HepG2 (cell line): ENCODE measurements around the gene CTCF. TPM values are rescaled to one million over a fixed set of nuclear protein-coding genes. Genes with fewer than 3 reads are reported as not detected.

Experiments
- CBX5 ChIP-seq: sonication (generic); formaldehyde crosslinking; IDR thresholded peaks from 2 replicates; pipeline ENCODE4 v1.4.0; 2020; ENCODE audit warnings: missing genetic modification reagents, borderline replicate concordance
- CREB1 ChIP-seq, 2 experiments: fragments of 450-650 bp in 1 of 2; IDR thresholded peaks; 2 replicates each; pipeline ENCODE4 v1.6.1; 2016 to 2017; ENCODE audit warnings: control low read depth in 1 of 2, mild to moderate bottlenecking in 1 of 2, missing compliant biosample characterization in 1 of 2, missing genetic modification characterization in 1 of 2
- DNMT1 ChIP-seq: sonication (generic); formaldehyde crosslinking; IDR thresholded peaks from 2 replicates; pipeline ENCODE4 v1.5.1; 2020; ENCODE audit warnings: mild to moderate bottlenecking, missing genetic modification reagents
- FOXA1 ChIP-seq, 2 experiments: fragments of 450-650 bp in 1 of 2; sonication (generic) in 1 of 2; formaldehyde crosslinking in 1 of 2; IDR thresholded peaks; 2 replicates each; pipeline versions ENCODE4 v1.4.0 to v1.6.1; 2016 to 2020; ENCODE audit warnings: missing genetic modification reagents in 1 of 2
- FOXK2 ChIP-seq: fragments of 450-650 bp; IDR thresholded peaks from 2 replicates; pipeline ENCODE4 v1.6.1; 2016
- GATAD1 ChIP-seq: IDR thresholded peaks from 2 replicates; pipeline ENCODE4 v1.6.1; 2016; ENCODE audit warnings: missing genetic modification reagents, missing compliant biosample characterization
- MAF1 ChIP-seq: sonication (generic); formaldehyde crosslinking; IDR thresholded peaks from 2 replicates; pipeline ENCODE4 v1.5.0; 2020; ENCODE audit warnings: missing genetic modification reagents, borderline replicate concordance
- NBN ChIP-seq: fragments of 450-650 bp; conservative IDR thresholded peaks from 2 replicates; pipeline ENCODE4 v1.6.1; 2017
- NFKB2 ChIP-seq: sonication (generic); formaldehyde crosslinking; IDR thresholded peaks from 2 replicates; pipeline ENCODE4 v1.4.0; 2020; ENCODE audit warnings: missing genetic modification reagents, borderline replicate concordance
- ONECUT2 ChIP-seq: sonication (generic); formaldehyde crosslinking; IDR thresholded peaks from 2 replicates; pipeline ENCODE4 v1.4.0; 2020; ENCODE audit warnings: missing genetic modification reagents
- PATZ1 ChIP-seq: sonication (generic); formaldehyde crosslinking; IDR thresholded peaks from 2 replicates; pipeline ENCODE4 v1.4.0; 2020; ENCODE audit warnings: missing genetic modification reagents
- RBAK ChIP-seq: sonication (generic); formaldehyde crosslinking; IDR thresholded peaks from 2 replicates; pipeline ENCODE4 v1.5.1; 2020; ENCODE audit warnings: mild to moderate bottlenecking, missing genetic modification reagents
- SNAI1 ChIP-seq: sonication (generic); formaldehyde crosslinking; IDR thresholded peaks from 2 replicates; pipeline ENCODE4 v1.5.0; 2020; ENCODE audit warnings: mild to moderate bottlenecking, missing genetic modification reagents, borderline replicate concordance
- SP140L ChIP-seq: sonication (generic); formaldehyde crosslinking; IDR thresholded peaks from 2 replicates; pipeline ENCODE4 v1.4.0; 2020; ENCODE audit warnings: missing genetic modification reagents, borderline replicate concordance
- SP4 ChIP-seq: sonication (generic); formaldehyde crosslinking; IDR thresholded peaks from 2 replicates; pipeline ENCODE4 v1.8.1; 2023; ENCODE audit warnings: mild to moderate bottlenecking, missing genetic modification reagents
- TOPORS ChIP-seq: sonication (generic); formaldehyde crosslinking; IDR thresholded peaks from 2 replicates; pipeline ENCODE4 v1.8.0; 2023; ENCODE audit warnings: mild to moderate bottlenecking, missing genetic modification reagents
- ZBTB25 ChIP-seq: IDR thresholded peaks from 2 replicates; pipeline ENCODE4 v1.6.1; 2018; ENCODE audit warnings: missing genetic modification reagents
- ZIK1 ChIP-seq: sonication (generic); formaldehyde crosslinking; IDR thresholded peaks from 2 replicates; pipeline ENCODE4 v1.5.0; 2020; ENCODE audit warnings: mild to moderate bottlenecking, low read depth, missing genetic modification reagents, borderline replicate concordance
- ZNF264 ChIP-seq: sonication (generic); formaldehyde crosslinking; IDR thresholded peaks from 2 replicates; pipeline ENCODE4 v1.4.0; 2020; ENCODE audit warnings: missing genetic modification reagents
- ZNF546 ChIP-seq: sonication (generic); formaldehyde crosslinking; conservative IDR thresholded peaks from 2 replicates; pipeline ENCODE4 v1.8.1; 2023; ENCODE audit warnings: mild to moderate bottlenecking, missing genetic modification reagents
- ZNF652 ChIP-seq: IDR thresholded peaks from 2 replicates; pipeline ENCODE4 v1.6.1; 2016; ENCODE audit warnings: low read depth, borderline replicate concordance
- polyA plus RNA-seq, 8 experiments: library from polyadenylated mRNA; depleted of rRNA in 3 of 8; stranded (reverse) in 7 of 8; unstranded in 1 of 8; fragments of >200 nt; fragmentation: Illumina TruSeq in 4 of 8; extraction: Trizol in 4 of 8; gene quantifications; 2 replicates each; pipeline versions ENCODE4 v1.2.1 to v1.2.3, GENCODE V29; 2011 to 2016; ENCODE audit warnings: low read depth in 4 of 8, missing spikeins in 1 of 8, mixed read lengths in 1 of 8; ENCODE audit not compliant: insufficient read depth in 1 of 8
- total RNA-seq, 5 experiments: library from RNA; depleted of rRNA; stranded (reverse); fragments of >200 nt; fragmentation: Illumina TruSeq; extraction: Trizol; gene quantifications; 2 replicates each; pipeline ENCODE4 v1.2.3, GENCODE V29; 2016; ENCODE audit warnings: low read depth in 1 of 5
- TF ChIP-seq, protein P1 (sequence below): sonication (generic); formaldehyde crosslinking; IDR thresholded peaks from 2 replicates; pipeline ENCODE4 v1.4.0; 2020; ENCODE audit warnings: missing genetic modification reagents

The CTCF gene
- total and polyA plus RNA-seq, 2 of the 13 experiments (the other 11 are each of a cell fraction or from before 2014, with no cell fraction given), result 19.5 to 37.5 TPM

GRCh38 chr16:67562526-67562917 lies at the start of gene CTCF (continued):
- no peak for TF ChIP-seq PATZ1 (CRISPR knock-in tag)
- no peak for TF ChIP-seq ZNF652
- TF ChIP-seq SNAI1 (CRISPR knock-in tag), result no peak
- TF ChIP-seq CREB1 (IDR thresholded peaks at IDR 0.05), result no peak
- no peak for TF ChIP-seq CREB1 (CRISPR knock-in tag; IDR thresholded peaks at IDR 0.05)
- no peak for TF ChIP-seq SP4
- no peak for TF ChIP-seq FOXA1 (IDR thresholded peaks at IDR 0.05)
- no peak for TF ChIP-seq FOXA1 (CRISPR knock-in tag; IDR thresholded peaks at IDR 0.05)
- TF ChIP-seq ZBTB25 (CRISPR knock-in tag), result peak; percentile 13; the same call in 1 of the 2 replicates
- TF ChIP-seq RBAK (CRISPR knock-in tag), result no peak
- TF ChIP-seq TOPORS (CRISPR knock-in tag), result peak; percentile 25; the same call in 1 of the 2 replicates
- TF ChIP-seq ONECUT2 (CRISPR knock-in tag), result no peak
- no peak for TF ChIP-seq MAF1 (CRISPR knock-in tag)
- TF ChIP-seq, protein P1, sequence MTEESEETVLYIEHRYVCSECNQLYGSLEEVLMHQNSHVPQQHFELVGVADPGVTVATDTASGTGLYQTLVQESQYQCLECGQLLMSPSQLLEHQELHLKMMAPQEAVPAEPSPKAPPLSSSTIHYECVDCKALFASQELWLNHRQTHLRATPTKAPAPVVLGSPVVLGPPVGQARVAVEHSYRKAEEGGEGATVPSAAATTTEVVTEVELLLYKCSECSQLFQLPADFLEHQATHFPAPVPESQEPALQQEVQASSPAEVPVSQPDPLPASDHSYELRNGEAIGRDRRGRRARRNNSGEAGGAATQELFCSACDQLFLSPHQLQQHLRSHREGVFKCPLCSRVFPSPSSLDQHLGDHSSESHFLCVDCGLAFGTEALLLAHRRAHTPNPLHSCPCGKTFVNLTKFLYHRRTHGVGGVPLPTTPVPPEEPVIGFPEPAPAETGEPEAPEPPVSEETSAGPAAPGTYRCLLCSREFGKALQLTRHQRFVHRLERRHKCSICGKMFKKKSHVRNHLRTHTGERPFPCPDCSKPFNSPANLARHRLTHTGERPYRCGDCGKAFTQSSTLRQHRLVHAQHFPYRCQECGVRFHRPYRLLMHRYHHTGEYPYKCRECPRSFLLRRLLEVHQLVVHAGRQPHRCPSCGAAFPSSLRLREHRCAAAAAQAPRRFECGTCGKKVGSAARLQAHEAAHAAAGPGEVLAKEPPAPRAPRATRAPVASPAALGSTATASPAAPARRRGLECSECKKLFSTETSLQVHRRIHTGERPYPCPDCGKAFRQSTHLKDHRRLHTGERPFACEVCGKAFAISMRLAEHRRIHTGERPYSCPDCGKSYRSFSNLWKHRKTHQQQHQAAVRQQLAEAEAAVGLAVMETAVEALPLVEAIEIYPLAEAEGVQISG (CRISPR knock-in tag), result no peak
- TF ChIP-seq NFKB2 (CRISPR knock-in tag), result no peak
- TF ChIP-seq ZNF546 (CRISPR knock-in tag), result no peak
- TF ChIP-seq GATAD1 (CRISPR knock-in tag), result peak; percentile 5
- TF ChIP-seq CBX5 (CRISPR knock-in tag), result no peak
- no peak for TF ChIP-seq ZNF264 (CRISPR knock-in tag)
- no peak for TF ChIP-seq NBN
- no peak for TF ChIP-seq SP140L
- no peak for TF ChIP-seq FOXK2
- TF ChIP-seq ZIK1 (CRISPR knock-in tag), result no peak
- TF ChIP-seq DNMT1 (CRISPR knock-in tag), result no peak
